Measurements from ENCODE around the gene TRPM2.

Gene TRPM2

DNA sequence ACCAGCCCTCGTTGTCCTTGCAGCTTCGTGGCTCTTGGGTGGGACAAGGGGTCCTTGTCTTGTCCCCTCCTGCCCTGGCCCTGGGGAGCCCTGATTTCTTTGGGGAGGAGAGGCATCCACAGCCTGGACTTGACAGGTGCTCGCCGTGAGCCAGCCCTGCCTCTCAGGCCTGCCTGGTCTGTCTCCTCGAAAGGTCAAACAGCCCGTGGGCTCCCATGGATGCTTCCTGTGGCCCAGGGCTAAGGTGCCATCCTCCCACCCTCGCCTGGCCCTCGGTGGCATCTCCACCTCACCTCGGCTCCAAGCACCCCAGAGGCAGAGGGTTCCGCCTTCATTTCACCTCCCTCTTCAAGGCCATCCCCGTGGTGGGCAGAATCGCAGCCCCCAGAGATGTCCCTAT, 110.9 kb downstream of the TRPM2 start:
- Histone ChIP-seq H3K27ac (no peak overlapping the region), H3K4me3 (no peak overlapping the region)
- TF ChIP-seq, protein P1, sequence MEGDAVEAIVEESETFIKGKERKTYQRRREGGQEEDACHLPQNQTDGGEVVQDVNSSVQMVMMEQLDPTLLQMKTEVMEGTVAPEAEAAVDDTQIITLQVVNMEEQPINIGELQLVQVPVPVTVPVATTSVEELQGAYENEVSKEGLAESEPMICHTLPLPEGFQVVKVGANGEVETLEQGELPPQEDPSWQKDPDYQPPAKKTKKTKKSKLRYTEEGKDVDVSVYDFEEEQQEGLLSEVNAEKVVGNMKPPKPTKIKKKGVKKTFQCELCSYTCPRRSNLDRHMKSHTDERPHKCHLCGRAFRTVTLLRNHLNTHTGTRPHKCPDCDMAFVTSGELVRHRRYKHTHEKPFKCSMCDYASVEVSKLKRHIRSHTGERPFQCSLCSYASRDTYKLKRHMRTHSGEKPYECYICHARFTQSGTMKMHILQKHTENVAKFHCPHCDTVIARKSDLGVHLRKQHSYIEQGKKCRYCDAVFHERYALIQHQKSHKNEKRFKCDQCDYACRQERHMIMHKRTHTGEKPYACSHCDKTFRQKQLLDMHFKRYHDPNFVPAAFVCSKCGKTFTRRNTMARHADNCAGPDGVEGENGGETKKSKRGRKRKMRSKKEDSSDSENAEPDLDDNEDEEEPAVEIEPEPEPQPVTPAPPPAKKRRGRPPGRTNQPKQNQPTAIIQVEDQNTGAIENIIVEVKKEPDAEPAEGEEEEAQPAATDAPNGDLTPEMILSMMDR (IDR thresholded peaks at IDR 0.05), result no peak
- DNase-seq (ENCODE audit: low spot score), result no peak

DNA sequence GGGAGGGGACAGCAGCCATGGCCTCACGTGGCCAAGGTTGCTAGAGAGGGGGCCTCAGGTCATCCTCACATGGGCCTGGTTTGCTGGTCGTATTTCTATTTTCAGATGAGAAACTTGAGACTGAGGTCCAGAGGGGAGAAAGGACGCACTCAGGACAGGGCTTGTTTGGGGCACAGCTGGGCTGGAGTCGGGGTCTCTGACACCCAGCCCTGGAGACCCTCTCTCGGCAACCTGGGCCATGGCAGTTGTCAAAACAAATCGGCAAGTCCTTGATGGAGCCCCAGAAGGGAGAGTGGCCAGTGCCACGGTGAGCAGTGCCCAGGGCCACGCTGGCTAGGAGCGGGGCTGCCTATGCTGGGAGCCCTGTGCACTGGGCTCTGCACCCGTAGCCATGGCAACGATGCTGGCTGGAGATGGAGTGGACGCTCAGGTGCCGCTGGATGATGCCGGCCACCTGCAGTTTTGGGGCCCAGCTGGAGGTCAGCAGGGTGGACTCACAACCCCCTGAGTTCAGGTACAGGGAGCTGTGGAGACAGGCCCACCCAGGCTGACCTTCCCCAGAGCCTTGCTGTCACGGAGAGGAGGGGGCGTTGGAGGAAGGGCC, 113.0 kb downstream of the TRPM2 start:
- Histone ChIP-seq H3K27ac (no peak overlapping the region), H3K4me3 (no peak overlapping the region)
- TF ChIP-seq, protein P1 (IDR thresholded peaks at IDR 0.05), result no peak
- DNase-seq (ENCODE audit: low spot score), result no peak

DNA sequence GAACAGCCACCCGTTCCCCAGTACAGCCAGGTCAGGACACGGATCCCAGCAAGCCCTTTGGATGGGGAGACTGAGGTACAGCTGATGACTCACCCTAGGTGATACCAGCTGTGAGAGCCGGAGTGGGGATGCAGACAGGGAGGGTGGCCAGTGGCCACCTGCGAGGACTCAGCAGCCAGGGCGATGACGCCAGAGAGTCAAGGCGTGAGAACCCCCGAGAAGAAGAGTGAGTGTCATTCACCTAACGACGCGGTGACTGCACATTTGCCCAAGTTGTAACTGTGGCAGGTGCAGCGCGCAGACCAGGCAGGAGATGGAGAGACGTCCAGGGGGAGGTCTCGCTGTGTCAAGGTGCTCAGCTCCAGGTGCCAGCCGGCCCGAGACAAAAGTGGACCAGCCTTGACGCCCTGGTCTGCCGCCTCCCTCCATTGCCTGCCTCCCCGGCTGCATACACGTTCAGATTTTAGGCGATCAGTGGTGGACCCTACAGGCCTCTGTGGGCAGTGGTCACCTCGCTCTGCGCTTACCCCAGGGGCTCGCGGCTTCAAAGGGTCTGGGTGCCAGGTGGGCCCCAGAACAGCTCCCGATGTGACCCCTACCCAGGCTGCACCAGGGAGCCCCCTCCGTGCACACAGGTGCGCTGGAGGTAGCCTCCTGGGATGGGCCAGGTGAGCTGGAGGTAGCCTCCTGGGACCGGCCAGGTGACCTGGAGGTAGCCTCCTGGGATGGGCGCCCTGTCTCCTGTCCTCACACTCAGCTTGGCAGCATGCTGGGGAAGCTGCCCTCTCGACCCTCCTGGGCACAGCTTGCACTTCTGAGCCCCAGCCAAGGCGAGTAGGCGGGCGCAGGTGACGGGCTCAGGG, 113.8 kb downstream of the TRPM2 start:
- H3K27ac ChIP-seq, result no peak overlapping the region

DNA sequence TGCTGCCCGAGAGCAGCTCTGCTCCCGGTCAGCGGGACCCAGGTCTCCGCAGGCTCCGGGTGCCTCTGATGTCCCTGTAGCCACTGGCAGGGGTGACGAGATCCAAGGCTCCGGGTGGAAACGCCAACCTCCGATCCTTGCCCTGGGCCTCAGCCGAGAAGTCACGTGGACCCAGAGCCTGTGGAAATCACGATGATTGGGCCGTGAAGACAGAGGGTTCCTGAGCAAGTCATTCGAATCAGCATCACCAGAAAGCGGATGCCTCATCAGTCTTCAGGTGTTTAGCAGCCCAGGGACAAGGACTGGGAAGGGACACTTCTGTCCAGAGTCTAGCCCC, 114.4 kb downstream of the TRPM2 start:
- TF ChIP-seq, protein P1 (IDR thresholded peaks at IDR 0.05), result no peak
- Histone ChIP-seq H3K4me3 (no peak overlapping the region), H3K27ac (no peak overlapping the region)
- no peak for DNase-seq (ENCODE audit: low spot score)

More for the DNA sequence above, 113.8 kb downstream of the TRPM2 start:
- TF ChIP-seq, protein P1 (IDR thresholded peaks at IDR 0.05), result no peak
- H3K4me3 ChIP-seq, result no peak overlapping the region
- no peak for DNase-seq (ENCODE audit: low spot score)

DNA sequence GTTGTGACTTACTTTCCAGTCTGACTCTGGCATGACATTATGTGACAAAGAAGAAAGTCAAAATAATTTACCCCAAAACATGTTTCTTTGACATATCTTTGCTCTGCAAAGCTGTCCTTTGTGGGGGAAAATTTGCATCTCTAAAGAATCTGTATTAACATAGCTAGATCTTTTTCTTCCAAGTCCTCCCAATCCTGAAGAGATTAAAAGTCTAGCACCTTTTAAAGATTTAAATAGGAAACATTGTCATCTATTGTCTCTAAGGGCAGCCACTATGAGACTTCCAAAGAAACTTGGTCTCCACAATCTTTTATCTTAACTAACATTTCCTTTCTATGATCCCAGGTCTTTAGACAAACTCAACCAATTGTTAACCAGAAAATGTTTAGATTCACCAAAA, 117.9 kb downstream of the TRPM2 start:
- no peak for DNase-seq (ENCODE audit: low spot score)
- no peak overlapping the region for H3K4me3 ChIP-seq
- TF ChIP-seq, protein P1 (IDR thresholded peaks at IDR 0.05), result no peak
- H3K27ac ChIP-seq, result no peak overlapping the region

DNA sequence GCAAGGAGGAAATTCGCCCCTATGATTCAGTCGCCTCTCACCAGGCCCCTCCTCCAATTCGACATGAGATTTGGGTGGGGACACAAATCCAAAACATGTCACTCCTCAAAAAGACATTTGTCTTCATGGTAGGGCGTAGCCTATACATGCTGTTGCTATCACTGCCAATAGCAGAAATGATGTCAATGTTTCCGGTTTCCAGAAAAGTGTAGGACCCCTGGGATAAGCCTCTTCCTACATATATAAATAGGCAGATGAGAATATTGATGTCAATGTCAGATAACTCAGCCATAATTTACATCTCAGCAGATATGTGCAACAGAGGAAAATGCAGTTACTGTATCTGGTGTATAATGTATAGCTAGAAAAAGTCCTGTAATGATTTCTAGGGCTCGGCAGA, 118.6 kb downstream of the TRPM2 start:
- DNase-seq (ENCODE audit: low spot score), result no peak
- TF ChIP-seq, protein P1 (IDR thresholded peaks at IDR 0.05), result no peak
- no peak overlapping the region for H3K4me3 ChIP-seq
- no peak overlapping the region for H3K27ac ChIP-seq

Measured in coronary artery (tissue), 2 donors.